GM19455 (cell line): ENCODE measurements around the gene CPEB3.

ENCODE experiments used
- ATAC-seq: cut with Tn5 transposase; IDR thresholded peaks from one replicate; pipeline ENCODE4 v1.9.1; 2021; ENCODE audit not compliant: unreplicated experiment

CPEB3 gene

GRCh38 chr10:92268748-92269147 is 22.1 kb downstream of the CPEB3 start:
- ATAC-seq, result no peak

- no peak for ATAC-seq
Observed at GRCh38 chr10:92267343-92267742, 23.5 kb downstream of the CPEB3 start.

- ATAC-seq, result no peak
Observed at GRCh38 chr10:92265687-92266258, 25.1 kb downstream of the CPEB3 start.

- ATAC-seq, result no peak
Observed at GRCh38 chr10:92264249-92264648, 26.6 kb downstream of the CPEB3 start.

- no peak for ATAC-seq
Observed at GRCh38 chr10:92263396-92263795, 27.5 kb downstream of the CPEB3 start.

- ATAC-seq, result no peak
Observed at GRCh38 chr10:92248566-92248965, 42.3 kb downstream of the CPEB3 start.

- ATAC-seq, result peak; percentile 49
Observed at GRCh38 chr10:92244796-92245195, 46.1 kb downstream of the CPEB3 start.

- ATAC-seq, result no peak
Observed at GRCh38 chr10:92242910-92243671, 47.8 kb downstream of the CPEB3 start.

GRCh38 chr10:92242380-92242779 is 48.5 kb downstream of the CPEB3 start:
- ATAC-seq, result no peak

- ATAC-seq, result no peak
Observed at GRCh38 chr10:92241501-92241900, 49.4 kb downstream of the CPEB3 start.

- ATAC-seq, result no peak
Observed at GRCh38 chr10:92241158-92241500, 49.7 kb downstream of the CPEB3 start.

- peak; percentile 42 for ATAC-seq
Observed at GRCh38 chr10:92240289-92241157, 50.4 kb downstream of the CPEB3 start.

GRCh38 chr10:92239600-92240288 is 51.1 kb downstream of the CPEB3 start:
- peak; percentile 49 for ATAC-seq

GRCh38 chr10:92239151-92239599 is 51.7 kb downstream of the CPEB3 start:
- no peak for ATAC-seq

GRCh38 chr10:92238586-92239098 is 52.2 kb downstream of the CPEB3 start:
- ATAC-seq, result no peak

- ATAC-seq, result no peak
Observed at GRCh38 chr10:92238054-92238585, 52.8 kb downstream of the CPEB3 start.

- no peak for ATAC-seq
Observed at GRCh38 chr10:92231196-92231595, 59.7 kb downstream of the CPEB3 start.

- no peak for ATAC-seq
Observed at GRCh38 chr10:92222603-92223262, 68.1 kb downstream of the CPEB3 start.

GRCh38 chr10:92219559-92219958 is 71.3 kb downstream of the CPEB3 start:
- no peak for ATAC-seq

GRCh38 chr10:92218569-92218968 is 72.3 kb downstream of the CPEB3 start:
- ATAC-seq, result no peak
